AML-193 (cell line): Measurements from ENCODE around the gene DCXR.

Source experiments
- DNase-seq, 2 experiments: peaks; one replicate each; lab custom pipeline; 2025; lab: John Stamatoyannopoulos, UW

DCXR gene

DNA sequence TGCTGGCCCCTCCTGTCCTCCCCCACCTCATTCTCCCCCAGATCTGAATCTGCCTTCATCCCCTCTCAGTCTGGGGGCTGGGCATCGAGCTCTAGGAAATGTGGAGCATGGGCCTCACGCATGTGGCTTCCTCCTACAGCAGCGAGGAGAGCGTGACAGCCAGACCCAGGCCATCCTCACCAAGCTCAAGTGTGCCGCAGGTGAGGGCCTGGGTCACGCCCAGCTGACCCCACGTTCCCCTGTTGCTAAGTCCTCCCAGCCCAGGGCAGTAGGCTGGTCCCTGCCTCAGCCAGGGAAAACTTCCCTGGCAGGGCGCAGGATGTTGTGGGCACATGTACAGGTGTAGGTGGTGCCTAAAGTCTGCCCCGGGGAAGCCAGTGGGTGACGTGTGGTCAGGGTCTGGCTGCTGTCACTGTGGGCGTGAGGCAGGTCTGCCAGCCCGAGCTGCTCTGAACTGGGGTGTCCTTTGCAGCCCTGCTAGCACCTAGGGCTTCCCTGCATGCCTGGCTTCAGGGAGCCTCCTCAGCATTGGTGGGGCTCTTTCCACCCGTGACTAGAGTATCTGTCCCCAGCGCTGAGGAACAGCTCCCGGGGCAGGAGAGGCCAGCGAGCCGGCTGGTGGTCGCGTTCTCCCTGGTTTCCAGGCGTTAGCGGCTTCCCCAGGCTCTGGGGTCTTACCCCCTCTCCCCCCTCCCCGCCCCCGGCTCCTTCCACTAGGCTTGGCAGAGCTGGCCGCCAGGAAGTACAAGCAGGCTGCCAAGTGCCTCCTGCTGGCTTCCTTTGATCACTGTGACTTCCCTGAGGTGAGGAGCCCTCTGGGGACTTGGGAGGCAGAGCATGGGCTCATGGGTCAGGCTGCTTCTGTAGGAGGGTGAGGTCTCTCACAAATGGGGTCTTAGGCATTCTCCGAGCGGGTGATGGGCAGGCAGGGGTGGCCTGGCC lies 17.8 kb upstream of the DCXR start:
- DNase-seq: no peak

- no peak for DNase-seq
Measured at GRCh38 chr17:82054351-82055022, 17.0 kb upstream of the DCXR start.

GRCh38 chr17:82053556-82054263 lies 16.2 kb upstream of the DCXR start:
- no peak for DNase-seq

GRCh38 chr17:82053130-82053529 lies 15.6 kb upstream of the DCXR start:
- no peak for DNase-seq

DNA sequence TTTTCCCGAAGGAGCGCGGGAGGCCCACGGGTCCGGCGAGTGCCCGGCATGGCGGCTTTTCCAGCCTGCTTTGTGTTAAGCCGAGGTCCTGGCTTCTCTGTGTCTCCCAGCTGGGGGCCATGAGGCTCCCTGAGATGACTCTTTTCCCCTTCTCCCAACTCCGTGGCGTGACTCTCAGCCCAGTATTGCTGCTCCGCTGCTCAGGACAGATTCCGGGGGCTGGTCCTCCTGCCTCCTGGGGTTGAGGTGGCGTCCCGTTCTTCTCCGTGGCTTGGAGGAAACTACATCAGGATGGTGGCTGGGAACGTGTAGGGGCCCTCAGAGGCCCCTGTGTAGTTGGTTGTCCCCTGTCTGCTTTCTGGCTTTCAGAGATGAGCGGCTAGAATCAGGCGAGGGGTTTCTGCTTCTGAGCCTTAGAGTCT lies 15.2 kb upstream of the DCXR start:
- no peak for DNase-seq

GRCh38 chr17:82051776-82052637 lies 14.5 kb upstream of the DCXR start, which contains the start of the genes GPS1 and RFNG:
TSS of gene GPS1 (plus strand) at chr17:82051898. CDS start at chr17:82051932, 34 bp downstream.
TSS of gene RFNG (minus strand) at chr17:82051811. CDS start at chr17:82051766, 45 bp downstream.
- peak; percentile 53 to 58 for DNase-seq

DNA sequence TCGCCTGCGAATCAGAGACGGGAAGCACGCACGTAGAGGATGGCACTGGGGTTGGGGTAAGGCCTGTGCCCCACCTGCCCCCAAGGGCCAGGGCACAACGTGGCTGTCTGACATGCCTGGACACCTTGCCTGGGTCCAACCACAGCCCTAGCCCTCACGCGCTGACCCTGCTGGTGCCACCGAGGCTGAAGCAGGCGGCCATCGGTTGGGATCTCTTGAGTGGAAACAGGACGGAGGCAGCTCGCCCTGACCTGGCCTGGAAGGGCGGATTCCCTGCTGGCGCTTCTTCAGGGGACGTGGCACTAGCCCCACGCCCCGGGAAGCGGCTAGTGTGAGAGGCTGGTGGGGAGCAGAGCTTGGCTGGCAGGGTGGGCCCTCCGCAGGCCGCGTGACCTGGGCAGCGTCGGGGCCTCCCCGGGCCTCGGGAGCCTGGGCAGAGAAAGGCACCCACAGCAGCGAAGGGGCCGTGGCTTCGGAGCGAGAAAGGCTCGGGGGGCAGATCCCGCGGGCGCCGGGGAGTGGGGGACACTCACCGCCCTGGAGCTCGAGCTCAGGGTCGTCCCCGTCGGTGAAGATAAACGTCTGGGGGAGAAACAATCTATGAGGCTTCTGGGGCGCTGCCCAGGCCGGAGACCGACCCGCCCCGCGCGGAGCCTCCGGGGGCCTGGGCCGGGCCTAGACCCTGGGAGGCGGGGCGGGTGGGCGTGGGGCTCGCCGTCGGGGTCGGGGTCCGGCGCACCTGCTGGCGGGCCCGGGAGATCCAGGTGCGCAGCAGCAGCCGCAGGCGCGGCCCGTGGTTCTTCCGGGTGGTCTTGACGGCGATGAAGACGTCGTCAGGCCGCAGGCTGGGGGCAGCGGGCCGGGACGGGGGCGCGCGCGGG lies 13.5 kb upstream of the DCXR start:
- no peak for DNase-seq

- DNase-seq: no peak
Measured at GRCh38 chr17:82050152-82050760, 12.8 kb upstream of the DCXR start.

DNA sequence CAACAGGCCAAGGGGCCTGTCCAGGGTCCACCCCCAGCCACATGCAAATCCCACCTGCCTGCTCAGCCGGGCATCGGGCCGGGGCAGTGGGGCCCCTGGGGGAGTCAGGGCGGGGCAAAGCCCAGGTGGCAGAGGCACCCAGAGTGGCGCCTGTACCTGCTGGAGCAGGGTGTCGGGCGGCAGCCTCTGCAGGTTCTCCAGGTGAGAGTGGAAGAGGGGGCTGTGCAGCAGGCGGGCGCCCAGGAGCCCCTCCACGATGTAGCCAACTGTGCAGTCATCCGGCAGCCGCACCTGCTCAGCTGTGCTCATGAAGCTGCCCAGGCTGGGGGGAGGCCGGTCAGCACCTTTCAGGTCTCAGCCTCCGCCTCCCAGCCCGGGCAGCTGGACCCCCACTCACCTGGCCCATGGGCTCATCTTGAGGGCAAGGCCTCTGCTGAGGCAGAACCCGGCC lies 12.0 kb upstream of the DCXR start:
- no peak for DNase-seq

GRCh38 chr17:82049106-82049505 lies 11.6 kb upstream of the DCXR start:
- DNase-seq: no peak

DNA sequence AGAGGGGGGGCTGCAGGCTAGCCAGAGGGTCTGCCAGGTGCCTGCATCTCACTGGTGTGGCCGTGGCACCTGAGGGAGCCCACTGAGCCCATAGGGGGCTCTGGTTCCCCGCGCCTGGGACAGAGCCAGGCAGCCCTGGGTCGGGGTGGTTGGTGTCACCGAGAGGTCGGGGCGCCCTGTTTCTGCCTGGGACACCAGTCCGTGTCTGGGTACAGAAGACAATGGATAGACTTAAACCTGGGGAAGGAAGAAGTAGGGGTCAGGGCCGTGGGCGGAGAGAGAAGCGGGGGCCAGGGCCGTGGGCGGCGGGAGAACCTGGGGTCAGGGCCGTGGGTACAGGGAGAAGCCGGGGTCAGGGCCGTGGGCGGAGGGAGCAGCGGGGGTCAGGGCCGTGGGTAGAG lies 11.1 kb upstream of the DCXR start:
- no peak for DNase-seq

DNA sequence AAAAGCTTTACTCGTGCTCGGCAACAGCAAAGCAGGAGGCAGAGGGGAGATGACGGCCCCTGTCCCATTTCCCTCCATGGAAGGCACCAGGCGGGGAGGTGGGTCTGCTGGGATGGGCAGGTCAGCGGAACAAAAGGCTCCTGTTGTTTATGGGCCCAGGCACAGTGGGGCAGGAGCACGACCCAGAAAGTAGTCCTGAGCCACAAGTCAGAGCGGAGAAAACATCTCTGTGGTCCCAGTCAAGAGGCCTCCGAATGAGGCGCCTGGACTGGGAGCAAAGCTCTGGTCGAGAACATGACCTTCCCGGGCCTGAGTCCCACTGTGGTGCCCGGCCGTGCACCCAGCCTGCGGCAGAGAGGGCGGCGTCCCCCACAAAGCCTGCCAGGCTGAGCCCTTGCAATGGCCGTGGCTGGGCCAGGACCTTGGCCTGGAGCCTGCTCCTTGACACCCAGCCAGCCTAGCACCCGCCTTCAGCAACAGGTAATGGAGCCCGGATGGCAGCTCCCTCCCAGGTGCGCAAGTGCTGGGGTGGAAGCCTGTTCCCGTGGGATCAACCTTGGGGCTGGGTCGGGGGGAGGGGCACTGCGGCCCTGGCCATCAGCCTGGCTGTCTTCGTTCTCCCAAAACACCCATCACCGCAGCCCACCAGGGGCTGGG lies 10.5 kb upstream of the DCXR start:
- DNase-seq: no peak

DNA sequence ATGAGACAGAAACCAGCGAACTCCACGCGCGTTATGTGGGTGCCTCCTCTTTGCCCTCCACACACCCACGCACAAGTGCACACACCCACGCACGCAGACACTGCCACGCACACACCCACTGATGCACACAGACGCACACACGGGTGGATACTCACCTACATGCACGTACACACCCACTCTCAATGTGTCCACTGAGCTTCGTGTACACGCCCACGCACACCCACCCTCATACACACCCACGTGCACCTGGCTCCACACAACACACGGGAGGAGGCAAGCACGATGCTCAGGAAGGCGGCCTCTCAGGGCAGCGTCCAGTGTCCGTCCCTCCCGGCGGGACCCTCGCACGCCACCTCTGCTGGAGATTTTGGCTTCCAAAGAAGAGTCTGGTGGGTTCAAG lies 9.9 kb upstream of the DCXR start:
- no peak for DNase-seq

GRCh38 chr17:82046903-82047302 lies 9.4 kb upstream of the DCXR start:
- DNase-seq: no peak

DNA sequence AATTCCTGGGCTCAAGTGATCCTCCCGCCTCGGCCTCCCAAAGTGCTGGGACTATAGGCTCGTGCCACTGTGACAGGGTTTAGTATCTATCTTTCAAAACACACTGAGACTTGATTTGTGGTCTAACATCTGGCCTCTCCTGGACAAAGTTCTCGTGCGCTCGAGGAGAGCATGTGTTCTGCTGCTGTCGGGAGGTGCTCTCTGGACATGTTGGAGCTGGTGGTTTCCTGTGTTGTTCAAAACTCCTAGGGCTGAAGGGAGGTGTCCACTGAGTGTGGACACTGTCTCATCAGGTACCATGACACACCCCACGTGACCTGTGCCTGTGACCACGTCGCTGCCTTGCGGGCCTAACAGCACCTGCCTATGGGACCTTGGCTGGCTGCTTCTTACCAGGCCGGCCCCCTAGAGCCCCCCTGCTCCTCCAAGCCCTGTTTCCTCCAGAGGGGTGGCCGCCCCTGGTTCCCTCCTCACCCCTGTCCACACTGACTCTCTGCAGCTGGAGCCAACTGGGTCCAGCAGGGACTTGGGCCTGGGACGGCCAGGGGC lies 8.5 kb upstream of the DCXR start:
- DNase-seq: no peak

DNA sequence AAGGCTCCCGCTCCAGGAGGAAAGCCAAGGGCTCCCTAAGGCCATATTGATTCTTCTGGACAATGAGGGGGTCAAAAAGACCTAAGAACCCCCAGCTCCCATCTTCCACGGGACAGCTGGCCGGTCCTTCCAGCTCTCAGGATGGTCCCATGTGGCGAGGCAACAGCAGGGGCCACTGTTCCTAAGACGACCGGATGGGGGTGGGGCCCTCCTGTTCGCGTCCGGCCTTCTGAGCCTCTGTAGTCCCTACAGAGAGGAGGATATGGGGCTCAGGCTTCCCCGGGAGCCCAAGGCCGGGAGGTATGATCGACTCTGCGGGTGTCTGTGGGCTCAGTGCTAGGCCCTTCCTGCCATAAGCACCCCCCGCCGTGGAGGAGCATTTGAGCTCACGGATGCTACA lies 6.0 kb upstream of the DCXR start:
- no peak for DNase-seq

- no peak for DNase-seq
Measured at GRCh38 chr17:82042649-82043048, 5.2 kb upstream of the DCXR start.

- no peak for DNase-seq
Measured at GRCh38 chr17:82041144-82041814, 3.8 kb upstream of the DCXR start.
